Smooth muscle cell (in vitro differentiated cells): ENCODE measurements around the gene SLC37A1. TPM values are rescaled to one million over a fixed set of nuclear protein-coding genes. Genes with fewer than 3 reads are reported as not detected.

Experiments
- DNase-seq: peaks from one replicate; lab custom pipeline; 2025; ENCODE audit not compliant: unreplicated experiment; lab: John Stamatoyannopoulos, UW
- H2AFZ ChIP-seq: fragments of 200-600 bp; sonication (generic); 2 replicates; pipeline ENCODE4 v1.6.0; 2016; ENCODE audit warnings: antibody characterized with exemption, low read depth, mild to moderate bottlenecking
- H3F3A ChIP-seq: fragments of 200-600 bp; sonication (generic); 2 replicates; pipeline ENCODE4 v1.6.0; 2017; ENCODE audit warnings: antibody characterized with exemption, low read depth
- H3K27ac ChIP-seq: fragments of 200-600 bp; sonication (generic); 2 replicates; pipeline ENCODE4 v1.5.1; 2016; ENCODE audit warnings: low read depth, mild to moderate bottlenecking
- H3K27me3 ChIP-seq: fragments of 200-600 bp; sonication (generic); 2 replicates; pipeline ENCODE4 v1.6.1; 2016; ENCODE audit warnings: low read depth, mild to moderate bottlenecking
- H3K36me3 ChIP-seq: fragments of 200-600 bp; sonication (generic); 2 replicates; pipeline ENCODE4 v1.5.1; 2016; ENCODE audit warnings: low read depth
- H3K4me1 ChIP-seq: fragments of 200-600 bp; sonication (generic); 2 replicates; pipeline ENCODE4 v1.5.1; 2016; ENCODE audit warnings: low read depth
- H3K4me2 ChIP-seq: fragments of 200-600 bp; sonication (generic); 2 replicates; pipeline ENCODE4 v1.6.0; 2016; ENCODE audit warnings: mild to moderate bottlenecking
- H3K4me3 ChIP-seq: fragments of 200-600 bp; sonication (generic); 2 replicates; pipeline ENCODE4 v1.5.1; 2016; ENCODE audit warnings: mild to moderate bottlenecking
- H3K79me2 ChIP-seq: fragments of 200-600 bp; sonication (generic); 2 replicates; pipeline ENCODE4 v1.6.0; 2016; ENCODE audit warnings: low read depth, mild to moderate bottlenecking
- H3K9ac ChIP-seq: fragments of 200-600 bp; sonication (generic); 2 replicates; pipeline ENCODE4 v1.6.0; 2016; ENCODE audit warnings: low read depth
- H3K9me3 ChIP-seq: fragments of 200-600 bp; sonication (generic); replicated peaks from 2 replicates; pipeline ENCODE4 v1.5.1; 2016; ENCODE audit warnings: low read depth
- H4K20me1 ChIP-seq: fragments of 200-600 bp; sonication (generic); 2 replicates; pipeline ENCODE4 v1.6.0; 2016; ENCODE audit warnings: low read depth
- WGBS: methylation state at CpG from one replicate; pipeline ENCODE4 v1.1.7; 2016; ENCODE audit warnings: low lambda C conversion rate; 5-methylcytosine and 5-hydroxymethylcytosine counted together
- polyA plus RNA-seq: library from polyadenylated mRNA; unstranded; fragments of >200 nt; fragmentation: Nextera tagmentation; extraction: Ambion mirVana; gene quantifications from 2 replicates; pipeline ENCODE4 v1.2.1, GENCODE V29; 2016
- total RNA-seq: library from RNA; depleted of rRNA; stranded (reverse); fragments of >200 nt; gene quantifications from 2 replicates; pipeline ENCODE4 v1.2.3, GENCODE V29; 2014
- TF ChIP-seq, protein P1 (sequence below): fragments of 200-600 bp; sonication (generic); IDR thresholded peaks from 2 replicates; pipeline ENCODE4 v1.5.1; 2017; ENCODE audit warnings: borderline replicate concordance, mild to moderate bottlenecking, antibody characterized with exemption; ENCODE audit not compliant: insufficient read depth, poor library complexity, severe bottlenecking

Gene SLC37A1
- total and polyA plus RNA-seq, 2 experiments from 2014 or later: 15.0 to 18.0 TPM

DNA sequence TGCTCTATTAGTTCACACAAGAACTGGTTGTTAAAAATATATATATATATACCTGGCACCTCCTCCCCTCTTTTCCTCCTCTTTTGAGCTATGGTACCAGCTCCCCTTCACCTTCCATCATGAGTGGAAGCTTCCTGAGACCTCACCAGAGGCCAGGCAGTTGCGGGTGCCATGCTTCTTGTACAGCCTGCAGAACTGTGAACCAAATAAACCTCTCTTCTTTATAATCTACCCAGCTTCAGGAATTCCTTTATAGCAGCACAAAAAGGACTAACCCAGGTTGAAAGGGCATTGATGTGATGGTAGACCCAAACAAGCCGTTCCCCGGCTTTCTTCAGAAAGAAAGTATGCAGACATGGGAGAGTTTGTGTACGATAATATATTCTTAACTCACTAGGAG is 32.5 kb upstream of the SLC37A1 start:
- no peak overlapping the region for H2AFZ ChIP-seq
- no peak for DNase-seq
- H3K79me2 ChIP-seq: no peaks in the 10 kb centered on the region
- no peaks in the 10 kb centered on the region for H3K27me3 ChIP-seq
- WGBS: 94% methylated on average over 4 of the region's 4 CpGs
- no peak overlapping the region for H3K27ac ChIP-seq
- H3F3A ChIP-seq: no peaks in the 10 kb centered on the region
- H3K36me3 ChIP-seq: no peaks in the 10 kb centered on the region
- H3K9ac ChIP-seq: no peak overlapping the region
- H3K4me1 ChIP-seq: no peaks in the 10 kb centered on the region
- H3K9me3 ChIP-seq: no peaks in the 10 kb centered on the region
- no peaks in the 10 kb centered on the region for H4K20me1 ChIP-seq
- H3K4me3 ChIP-seq: no peak overlapping the region
- H3K4me2 ChIP-seq: no peak overlapping the region
- TF ChIP-seq, protein P1, sequence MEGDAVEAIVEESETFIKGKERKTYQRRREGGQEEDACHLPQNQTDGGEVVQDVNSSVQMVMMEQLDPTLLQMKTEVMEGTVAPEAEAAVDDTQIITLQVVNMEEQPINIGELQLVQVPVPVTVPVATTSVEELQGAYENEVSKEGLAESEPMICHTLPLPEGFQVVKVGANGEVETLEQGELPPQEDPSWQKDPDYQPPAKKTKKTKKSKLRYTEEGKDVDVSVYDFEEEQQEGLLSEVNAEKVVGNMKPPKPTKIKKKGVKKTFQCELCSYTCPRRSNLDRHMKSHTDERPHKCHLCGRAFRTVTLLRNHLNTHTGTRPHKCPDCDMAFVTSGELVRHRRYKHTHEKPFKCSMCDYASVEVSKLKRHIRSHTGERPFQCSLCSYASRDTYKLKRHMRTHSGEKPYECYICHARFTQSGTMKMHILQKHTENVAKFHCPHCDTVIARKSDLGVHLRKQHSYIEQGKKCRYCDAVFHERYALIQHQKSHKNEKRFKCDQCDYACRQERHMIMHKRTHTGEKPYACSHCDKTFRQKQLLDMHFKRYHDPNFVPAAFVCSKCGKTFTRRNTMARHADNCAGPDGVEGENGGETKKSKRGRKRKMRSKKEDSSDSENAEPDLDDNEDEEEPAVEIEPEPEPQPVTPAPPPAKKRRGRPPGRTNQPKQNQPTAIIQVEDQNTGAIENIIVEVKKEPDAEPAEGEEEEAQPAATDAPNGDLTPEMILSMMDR: no peak

DNA sequence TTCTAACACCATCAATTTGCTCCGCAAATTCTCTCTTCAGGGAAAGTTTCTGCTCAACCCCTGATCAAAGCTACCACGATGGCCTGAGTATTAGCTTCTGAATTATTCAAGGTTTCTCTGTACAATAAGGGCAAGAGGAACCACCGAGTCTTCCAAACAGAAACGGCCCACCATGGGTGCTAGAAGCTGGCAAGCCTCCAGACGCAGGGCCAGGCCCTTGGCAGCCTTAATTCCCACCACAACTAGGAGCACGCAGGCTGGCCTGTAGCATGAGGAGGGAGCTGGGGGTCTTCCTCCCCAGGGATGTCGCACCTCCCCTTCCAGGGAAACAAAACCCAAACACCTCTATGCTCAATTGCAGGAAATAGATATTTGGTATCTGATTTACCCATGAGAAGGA is 28.7 kb upstream of the SLC37A1 start:
- no peak overlapping the region for H3K4me2 ChIP-seq
- no peak for DNase-seq
- H3K79me2 ChIP-seq: no peaks in the 10 kb centered on the region
- TF ChIP-seq, protein P1: no peak
- H3K27ac ChIP-seq: no peak overlapping the region
- no peaks in the 10 kb centered on the region for H4K20me1 ChIP-seq
- 91% methylated on average over 7 of the region's 7 CpGs for WGBS
- no peaks in the 10 kb centered on the region for H3F3A ChIP-seq
- no peaks in the 10 kb centered on the region for H3K27me3 ChIP-seq
- no peaks in the 10 kb centered on the region for H3K36me3 ChIP-seq
- H2AFZ ChIP-seq: no peak overlapping the region
- no peaks in the 10 kb centered on the region for H3K4me1 ChIP-seq
- H3K9ac ChIP-seq: no peak overlapping the region
- no peaks in the 10 kb centered on the region for H3K9me3 ChIP-seq
- no peak overlapping the region for H3K4me3 ChIP-seq

DNA sequence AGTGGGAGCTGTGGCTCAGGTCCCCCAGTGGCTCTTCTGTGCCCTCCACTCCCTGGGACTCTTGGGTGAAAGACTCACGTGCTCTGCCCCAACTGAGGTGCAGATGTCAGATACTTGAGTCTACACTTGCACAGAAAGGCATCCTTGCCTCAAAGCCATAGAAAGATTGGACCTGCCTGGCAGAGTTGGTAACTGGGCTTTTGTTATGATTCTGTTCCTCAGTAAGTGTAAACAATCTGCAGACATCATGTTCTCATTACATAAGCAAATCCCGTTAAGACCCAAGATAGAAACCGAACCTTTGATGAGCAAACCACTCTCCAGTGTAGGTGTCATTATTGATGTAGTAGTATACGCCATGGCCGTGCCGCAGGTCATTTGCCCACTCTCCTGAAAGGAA is 27.6 kb upstream of the SLC37A1 start:
- no peak overlapping the region for H3K4me2 ChIP-seq
- no peak for DNase-seq
- WGBS: 76% methylated on average over 6 of the region's 6 CpGs
- no peaks in the 10 kb centered on the region for H3K9me3 ChIP-seq
- H3K79me2 ChIP-seq: no peaks in the 10 kb centered on the region
- no peaks in the 10 kb centered on the region for H3K27me3 ChIP-seq
- no peaks in the 10 kb centered on the region for H3K36me3 ChIP-seq
- no peaks in the 10 kb centered on the region for H4K20me1 ChIP-seq
- H3F3A ChIP-seq: no peaks in the 10 kb centered on the region
- TF ChIP-seq, protein P1: no peak
- H2AFZ ChIP-seq: no peak overlapping the region
- H3K4me3 ChIP-seq: no peak overlapping the region
- H3K27ac ChIP-seq: no peak overlapping the region
- H3K9ac ChIP-seq: no peak overlapping the region
- no peaks in the 10 kb centered on the region for H3K4me1 ChIP-seq

DNA sequence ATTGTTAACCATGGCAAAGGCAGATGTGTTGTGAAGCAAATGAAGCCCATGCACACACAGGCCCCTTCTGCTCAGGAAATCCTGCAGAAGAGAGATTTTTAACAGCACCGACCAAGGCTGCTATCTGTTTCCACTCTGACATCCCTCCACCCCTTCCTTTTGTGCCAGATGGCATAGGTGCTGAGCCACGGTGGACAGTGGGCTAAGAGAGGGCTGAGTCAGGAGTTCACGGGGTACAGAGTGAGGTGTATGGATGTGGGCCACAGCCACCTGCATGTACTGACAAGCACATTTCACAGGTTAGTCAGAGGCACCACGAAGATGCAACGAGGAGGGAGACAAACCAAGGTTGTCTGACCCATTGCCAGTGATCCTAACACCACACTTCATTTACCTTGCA is 27.1 kb upstream of the SLC37A1 start:
- 80% methylated on average over 5 of the region's 5 CpGs for WGBS

More for the DNA sequence above, 27.1 kb upstream of the SLC37A1 start:
- H3K4me3 ChIP-seq: no peak overlapping the region
- no peak for DNase-seq
- no peaks in the 10 kb centered on the region for H4K20me1 ChIP-seq
- no peak overlapping the region for H3K4me2 ChIP-seq
- no peaks in the 10 kb centered on the region for H3K79me2 ChIP-seq
- TF ChIP-seq, protein P1: no peak
- H3K4me1 ChIP-seq: no peaks in the 10 kb centered on the region
- no peak overlapping the region for H3K9ac ChIP-seq
- H2AFZ ChIP-seq: no peak overlapping the region
- H3K27me3 ChIP-seq: no peaks in the 10 kb centered on the region
- H3K9me3 ChIP-seq: no peaks in the 10 kb centered on the region
- H3K36me3 ChIP-seq: no peaks in the 10 kb centered on the region
- H3K27ac ChIP-seq: no peak overlapping the region
- no peaks in the 10 kb centered on the region for H3F3A ChIP-seq
